DND-41 (cell line): ENCODE measurements around the gene METTL15.

Source experiments
- ATAC-seq: fragments of 200-7000 bp; cut with Tn5 transposase; 3 replicates; pipeline ENCODE4 v1.9.1; 2021; ENCODE audit warnings: low read depth; ENCODE audit not compliant: insufficient read depth
- DNase-seq: peaks from one replicate; pipeline ENCODE4 v3.0.0-alpha.2; 2020
- H2AFZ ChIP-seq: 2 replicates; pipeline ENCODE4 v1.6.0; 2012; ENCODE audit warnings: low read depth, low read length
- H3K27ac ChIP-seq: 2 replicates; pipeline ENCODE4 v1.5.1; 2012; ENCODE audit warnings: low read length, inconsistent platforms
- H3K27me3 ChIP-seq: fragments of 200-600 bp; sonication (generic); 2 replicates; pipeline ENCODE4 v1.6.0; 2012; ENCODE audit warnings: low read length, mild to moderate bottlenecking, inconsistent platforms; ENCODE audit not compliant: insufficient read depth, poor library complexity
- H3K36me3 ChIP-seq: 2 replicates; pipeline ENCODE4 v1.5.1; 2012; ENCODE audit warnings: low read length, inconsistent platforms; ENCODE audit not compliant: insufficient read depth
- H3K4me1 ChIP-seq: 2 replicates; pipeline ENCODE4 v1.5.1; 2012; ENCODE audit warnings: mild to moderate bottlenecking, low read length; ENCODE audit not compliant: insufficient read depth
- H3K4me2 ChIP-seq: 2 replicates; pipeline ENCODE4 v1.6.0; 2012; ENCODE audit warnings: mild to moderate bottlenecking, moderate library complexity, low read length, inconsistent platforms; ENCODE audit not compliant: insufficient read depth
- H3K4me3 ChIP-seq, 2 experiments: fragments of 200-600 bp in 1 of 2; shearing (Covaris generic) in 1 of 2; 2 replicates each; pipeline ENCODE4 v1.5.1; 2012 to 2016; ENCODE audit warnings: inconsistent platforms in 2 of 2, low read length in 2 of 2, mild to moderate bottlenecking in 2 of 2, low read depth in 1 of 2, moderate library complexity in 1 of 2
- H3K79me2 ChIP-seq: 2 replicates; pipeline ENCODE4 v1.6.0; 2012; ENCODE audit warnings: low read length, inconsistent platforms; ENCODE audit not compliant: insufficient read depth
- H3K9ac ChIP-seq: 2 replicates; pipeline ENCODE4 v1.6.0; 2012; ENCODE audit warnings: low read depth, mild to moderate bottlenecking, inconsistent platforms, low read length, moderate library complexity
- H3K9me3 ChIP-seq: 2 replicates; pipeline ENCODE4 v1.5.1; 2012; ENCODE audit warnings: low read length, moderate library complexity, mild to moderate bottlenecking, inconsistent platforms; ENCODE audit not compliant: insufficient read depth, severe bottlenecking
- H4K20me1 ChIP-seq: 2 replicates; pipeline ENCODE4 v1.6.0; 2012; ENCODE audit warnings: low read length; ENCODE audit not compliant: insufficient read depth
- CTCF ChIP-seq: IDR thresholded peaks from 2 replicates; pipeline ENCODE4 v1.5.1; 2012; ENCODE audit warnings: borderline replicate concordance, low read length, moderate library complexity, mild to moderate bottlenecking; ENCODE audit not compliant: poor library complexity, severe bottlenecking; ENCODE audit errors: extremely low read depth
- EZH2 ChIP-seq: IDR thresholded peaks from 3 replicates; pipeline ENCODE4 v1.6.1; 2012; ENCODE audit warnings: borderline replicate concordance, low read depth, mild to moderate bottlenecking, moderate library complexity, low read length, inconsistent platforms; ENCODE audit not compliant: severe bottlenecking

Gene METTL15

GRCh38 chr11:28223577-28223976 lies 115.4 kb downstream of the METTL15 start:
- Histone ChIP-seq H3K79me2 (no peaks in the 10 kb centered on the region), H3K9me3 (no peaks in the 10 kb centered on the region), H3K27me3 (no peaks in the 10 kb centered on the region), H3K4me1 (no peaks in the 10 kb centered on the region), H3K36me3 (no peaks in the 10 kb centered on the region), H3K9ac (no peak overlapping the region), H3K4me3 (no peak overlapping the region), H4K20me1 (no peaks in the 10 kb centered on the region), H3K27ac (no peak overlapping the region), H3K4me2 (no peak overlapping the region), H2AFZ (no peak overlapping the region)
- DNase-seq, result no peak
- TF ChIP-seq EZH2 (no peak), CTCF (no peak)
- no peak for ATAC-seq

GRCh38 chr11:28223994-28224393 lies 115.8 kb downstream of the METTL15 start:
- no peak overlapping the region for H3K4me3 ChIP-seq
- H3K4me1 ChIP-seq, result no peaks in the 10 kb centered on the region
- DNase-seq, result no peak
- H3K27me3 ChIP-seq, result no peaks in the 10 kb centered on the region
- no peak overlapping the region for H3K27ac ChIP-seq
- TF ChIP-seq EZH2, result no peak
- TF ChIP-seq CTCF, result no peak
- H3K79me2 ChIP-seq, result no peaks in the 10 kb centered on the region
- no peak overlapping the region for H3K4me2 ChIP-seq
- no peak for ATAC-seq
- no peak overlapping the region for H2AFZ ChIP-seq
- H3K36me3 ChIP-seq, result no peaks in the 10 kb centered on the region
- H4K20me1 ChIP-seq, result no peaks in the 10 kb centered on the region
- H3K9me3 ChIP-seq, result no peaks in the 10 kb centered on the region
- no peak overlapping the region for H3K9ac ChIP-seq

- no peak overlapping the region for H3K27ac ChIP-seq
- no peaks in the 10 kb centered on the region for H3K9me3 ChIP-seq
Measured at GRCh38 chr11:28227460-28227859, 119.3 kb downstream of the METTL15 start.

More at GRCh38 chr11:28227460-28227859, 119.3 kb downstream of the METTL15 start:
- H3K79me2 ChIP-seq, result no peaks in the 10 kb centered on the region
- no peaks in the 10 kb centered on the region for H3K27me3 ChIP-seq
- no peak overlapping the region for H3K4me2 ChIP-seq
- no peaks in the 10 kb centered on the region for H3K4me1 ChIP-seq
- no peak overlapping the region for H2AFZ ChIP-seq
- TF ChIP-seq EZH2, result no peak
- no peak for TF ChIP-seq CTCF
- ATAC-seq (no peak), DNase-seq (no peak)
- H3K4me3 ChIP-seq, result no peak overlapping the region
- H4K20me1 ChIP-seq, result no peaks in the 10 kb centered on the region
- no peaks in the 10 kb centered on the region; the same call in 1 of the 2 replicates for H3K36me3 ChIP-seq
- H3K9ac ChIP-seq, result no peak overlapping the region
